Activated CD8-positive, alpha-beta memory T cell treated with anti-CD3 and anti-CD28 coated beads for 36 hours (primary cell): ENCODE results near the gene CHRNA3. TPM values are rescaled to one million over a fixed set of nuclear protein-coding genes. Genes with fewer than 3 reads are reported as not detected.
"Not testable (repeated sequence)": the region's sequence is repeated elsewhere in the genome, so short reads cannot be mapped to it uniquely, and the experiment has no call there.

Experiments
- CTCF ChIA-PET: fragments of 350-600 bp; sonication (Branson Sonifier 250); formaldehyde crosslinking; loops from one replicate; lab custom pipeline; 2021; ENCODE audit warnings: antibody characterized with exemption; lab: Charles Lee
- POLR2A ChIA-PET: fragments of 350-600 bp; sonication (Branson Sonifier 250); formaldehyde crosslinking; loops from one replicate; lab custom pipeline; 2021; ENCODE audit warnings: antibody characterized with exemption; lab: Charles Lee
- total RNA-seq, 2 experiments: library from RNA; stranded (reverse); gene quantifications; one replicate each; pipeline ENCODE4 v1.2.3, GENCODE V29; 2021

Gene CHRNA3
- total RNA-seq, 2 experiments from 2014 or later: not detected

DNA sequence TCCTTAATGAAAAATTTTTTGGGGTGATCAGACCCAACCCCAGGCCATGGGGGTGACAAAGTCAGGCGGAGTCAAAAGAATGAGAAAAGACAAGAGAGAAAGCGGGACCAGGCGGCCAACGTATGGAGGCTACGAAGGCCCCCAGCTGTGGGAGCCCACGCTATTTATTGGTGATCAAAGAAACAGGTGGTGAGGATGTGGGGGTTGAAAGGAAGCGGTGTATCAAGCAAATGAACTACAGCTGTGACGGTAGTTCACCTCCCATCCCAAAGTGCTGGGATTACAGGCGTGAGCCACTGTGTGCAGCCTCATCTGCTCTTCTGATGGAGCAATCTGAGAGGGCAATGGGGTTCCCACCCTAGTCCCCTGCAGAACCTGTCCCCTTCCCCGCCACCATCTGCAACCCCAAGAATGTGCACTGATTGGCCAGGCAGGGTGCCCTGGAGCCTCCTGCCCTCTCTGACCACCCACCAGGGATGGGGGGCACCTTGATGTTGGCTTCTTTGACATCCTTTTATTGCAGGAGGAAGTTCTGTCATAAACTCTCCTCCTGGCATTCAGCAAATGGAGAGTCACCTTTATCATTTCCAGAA, 1.1 kb upstream of the CHRNA3 start:
- ChIA-PET CTCF (interaction anchor here (1.0 kb wide), 1 partner anchor 88 kb away, joined by 3 read pairs; no protein-coding TSS in a partner anchor), POLR2A (no interaction called here)

DNA sequence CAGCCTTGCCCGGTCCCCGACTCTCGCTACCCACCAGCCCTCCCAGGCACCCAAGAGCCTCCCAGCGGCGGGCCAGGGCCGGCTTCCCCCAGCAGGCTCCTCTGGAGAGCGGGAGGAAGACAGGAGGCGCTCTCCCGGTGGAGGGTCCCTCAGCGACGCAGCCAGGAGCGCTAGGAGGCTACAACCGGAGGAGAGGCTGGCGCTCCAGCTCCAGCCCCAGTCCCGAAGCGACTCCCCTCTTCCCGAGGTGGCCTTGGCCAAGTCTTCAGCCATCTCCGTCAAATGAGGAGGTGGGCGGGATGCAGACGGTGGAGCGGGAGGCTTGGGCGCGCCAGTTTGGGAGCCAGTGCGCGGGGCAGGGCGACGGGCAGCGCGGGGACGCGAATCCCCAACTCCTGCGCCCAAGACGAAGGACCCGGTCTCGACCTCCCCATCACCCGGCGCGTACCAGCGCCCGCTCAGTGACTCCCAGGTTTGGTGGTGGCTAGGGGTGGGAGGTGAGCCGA, 722 bp downstream of the CHRNA3 start:
- POLR2A ChIA-PET: no interaction called here
- CTCF ChIA-PET: interaction anchor here (1.3 kb wide), 1 partner anchor 121 kb away, joined by 4 read pairs; no protein-coding TSS in a partner anchor

DNA sequence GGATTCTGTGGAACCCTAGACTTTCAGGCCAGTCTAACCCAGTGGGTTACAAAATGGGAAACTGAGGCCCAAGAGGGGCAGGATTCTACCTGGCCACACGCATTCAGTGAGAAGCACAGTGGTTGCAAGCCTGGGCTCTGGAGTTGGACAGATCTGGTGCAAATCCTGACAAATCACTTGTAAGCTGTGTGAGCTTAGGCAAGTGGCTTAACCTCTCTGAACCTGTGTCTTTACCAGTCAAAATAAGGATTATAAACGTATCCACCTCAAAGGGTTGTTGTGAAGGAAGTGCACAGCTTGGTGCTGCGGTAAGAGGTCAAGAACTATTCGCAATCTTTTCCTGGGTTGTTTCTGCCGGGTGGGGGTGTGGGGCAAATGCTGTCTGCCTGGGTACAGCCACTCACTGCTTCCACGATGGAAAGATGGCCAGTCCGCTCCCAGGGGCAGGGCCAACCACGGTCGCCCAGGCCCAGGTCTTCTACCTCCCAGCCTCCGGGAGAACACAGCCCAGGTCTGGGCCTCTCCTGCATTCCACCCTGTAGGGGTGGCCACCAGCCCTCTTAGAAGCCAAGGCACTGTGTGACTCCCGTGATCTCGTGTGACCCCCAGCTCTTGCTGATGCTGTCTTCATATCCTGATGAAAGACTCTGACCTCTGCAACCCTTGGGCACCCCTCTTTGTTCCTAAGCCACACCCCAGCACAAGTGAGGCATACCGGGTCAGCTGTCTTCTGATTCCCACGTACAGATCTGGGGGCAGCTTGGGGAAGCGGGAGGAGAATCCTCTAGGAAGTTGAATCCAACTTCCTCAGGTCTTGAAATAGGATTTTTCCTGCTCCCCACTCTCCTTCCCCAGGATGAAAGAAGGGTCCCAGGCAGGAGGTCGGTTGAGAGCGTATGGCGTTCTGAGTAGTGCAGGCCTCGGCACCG, 1.5 kb downstream of the CHRNA3 start:
- CTCF ChIA-PET: interaction anchor here (1.1 to 1.5 kb wide), 4 partner anchors 20 to 132 kb away, joined by 4 to 9 read pairs (median 6); no protein-coding TSS in a partner anchor
- POLR2A ChIA-PET: no interaction called here

DNA sequence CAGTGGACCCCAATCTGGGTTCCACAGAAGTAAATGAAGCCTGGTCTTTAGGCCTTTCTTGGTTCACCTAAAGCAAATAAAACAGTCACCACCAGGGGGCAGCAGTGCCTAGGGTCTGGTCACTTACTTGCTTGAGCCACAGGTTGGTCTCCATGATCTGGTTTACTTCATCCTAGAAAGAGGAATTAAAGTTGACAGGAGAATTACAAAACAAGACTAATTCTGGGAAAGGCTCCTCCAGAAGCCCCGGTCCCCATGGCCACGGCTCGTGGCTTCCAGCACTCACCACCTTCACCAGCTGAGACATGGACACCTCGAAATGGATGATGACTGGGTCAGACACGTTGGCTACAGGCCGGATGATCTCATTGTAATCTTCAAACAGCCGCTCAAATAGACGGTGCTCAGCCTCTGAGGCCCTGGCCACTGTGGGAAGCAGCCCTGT, 2.3 kb downstream of the CHRNA3 start:
- ChIA-PET CTCF (interaction anchor here (1.1 to 1.5 kb wide), 3 partner anchors 20 to 133 kb away, joined by 4 to 9 read pairs (median 8); no protein-coding TSS in a partner anchor), POLR2A (no interaction called here)

DNA sequence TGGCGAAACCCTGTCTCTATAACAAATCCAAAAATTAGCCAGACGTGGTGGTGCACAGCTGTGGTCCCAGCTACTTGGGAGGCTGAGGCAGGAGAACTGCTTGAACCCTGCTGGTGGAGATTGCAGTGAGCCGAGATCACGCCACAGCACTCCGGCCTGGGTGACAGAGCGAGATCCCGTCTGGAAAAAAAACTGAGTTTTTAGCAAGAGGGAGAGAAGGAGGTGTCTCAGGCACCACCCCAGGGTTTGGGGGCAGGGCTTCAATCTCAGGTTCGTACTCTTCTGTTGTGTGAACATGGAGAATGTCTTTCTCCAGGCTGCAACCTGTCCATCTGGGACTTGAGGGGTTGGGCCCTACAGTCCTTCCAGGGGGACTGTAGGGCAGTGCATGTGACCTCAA, 2.7 kb downstream of the CHRNA3 start:
- ChIA-PET POLR2A (no interaction called here), CTCF (interaction anchor here (1.5 kb wide), 2 partner anchors 21 to 92 kb away, joined by 8 to 9 read pairs; no protein-coding TSS in a partner anchor)

DNA sequence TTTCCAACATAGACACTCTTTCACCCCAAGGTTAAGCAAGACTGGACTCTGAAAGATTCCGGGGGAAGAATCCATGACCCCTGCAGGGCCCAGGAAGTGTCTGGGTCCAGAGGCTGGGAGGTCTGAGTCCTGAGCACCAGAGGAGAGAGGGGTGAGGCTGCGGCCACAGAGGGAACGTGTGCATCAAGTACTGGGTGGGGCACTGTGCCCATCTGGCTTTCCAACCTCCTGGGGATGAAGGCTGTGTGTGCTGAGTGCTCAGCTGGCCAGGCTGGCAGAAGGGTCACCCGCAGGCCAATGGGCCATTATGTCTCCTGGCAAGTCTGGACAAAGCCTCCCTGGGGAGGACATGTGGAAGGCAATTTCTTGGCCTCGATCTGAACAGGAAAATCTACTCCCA, 3.3 kb downstream of the CHRNA3 start:
- ChIA-PET CTCF (no interaction called here), POLR2A (no interaction called here)

DNA sequence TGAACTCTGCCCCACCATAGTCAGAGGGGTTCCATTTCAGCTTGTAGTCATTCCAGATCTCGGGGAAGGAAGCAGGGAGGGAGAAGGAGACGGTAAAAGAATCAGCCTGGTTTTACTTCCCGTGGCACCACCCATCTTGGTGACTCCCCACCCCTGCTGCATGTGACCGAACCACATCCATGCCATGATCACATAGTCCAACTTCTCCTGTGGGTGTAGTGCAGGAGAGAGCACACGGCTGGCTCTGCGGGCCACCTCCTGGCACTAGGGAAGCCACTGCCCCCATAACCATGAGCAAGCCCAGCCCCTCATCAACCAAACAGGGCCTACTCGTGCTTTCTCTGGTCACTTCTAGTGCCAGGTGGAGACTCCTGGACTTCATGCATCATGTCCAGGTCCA, 3.7 kb downstream of the CHRNA3 start:
- ChIA-PET POLR2A (no interaction called here), CTCF (no interaction called here)

DNA sequence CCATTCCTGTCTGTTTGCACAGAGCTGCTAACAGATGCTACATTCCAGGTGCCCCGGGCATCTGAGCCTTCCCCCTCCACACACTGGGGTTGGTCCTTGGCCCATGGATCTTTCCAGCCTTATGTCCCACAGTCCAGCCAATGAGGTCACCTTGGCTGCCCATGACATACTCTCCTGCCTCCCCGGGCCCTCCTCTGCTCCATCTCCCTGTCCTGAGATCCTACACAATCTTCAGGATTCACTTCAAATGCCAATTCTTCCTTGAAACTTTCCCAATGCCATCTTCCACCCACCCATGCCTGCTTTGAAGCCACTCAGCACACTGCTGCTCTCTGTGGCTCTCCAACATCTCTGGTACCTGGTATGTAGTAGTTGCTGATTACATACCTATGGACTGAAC, 4.3 kb downstream of the CHRNA3 start:
- ChIA-PET POLR2A (no interaction called here), CTCF (no interaction called here)

DNA sequence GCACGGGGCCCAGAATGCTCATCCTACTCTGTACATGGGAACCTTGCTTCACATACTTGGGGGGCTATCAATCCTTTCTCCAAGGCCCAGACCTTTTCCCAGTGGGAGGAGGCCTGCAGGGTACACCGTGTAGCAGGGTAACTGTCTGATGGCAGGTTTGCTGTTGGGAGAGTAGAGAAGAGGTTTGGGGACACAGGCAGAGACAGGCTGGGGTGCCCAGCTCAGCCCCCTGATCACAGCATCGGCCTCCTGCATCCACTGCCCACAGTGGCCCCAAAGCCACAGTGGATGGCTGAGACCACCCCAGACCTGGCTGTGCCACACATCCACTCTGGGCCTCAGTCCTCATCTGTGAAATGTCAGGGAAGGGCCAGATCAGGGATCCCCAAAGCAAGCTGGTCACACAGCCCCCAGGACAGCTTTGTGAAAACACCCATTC, 5.6 kb downstream of the CHRNA3 start:
- POLR2A ChIA-PET: no interaction called here
- CTCF ChIA-PET: no interaction called here

DNA sequence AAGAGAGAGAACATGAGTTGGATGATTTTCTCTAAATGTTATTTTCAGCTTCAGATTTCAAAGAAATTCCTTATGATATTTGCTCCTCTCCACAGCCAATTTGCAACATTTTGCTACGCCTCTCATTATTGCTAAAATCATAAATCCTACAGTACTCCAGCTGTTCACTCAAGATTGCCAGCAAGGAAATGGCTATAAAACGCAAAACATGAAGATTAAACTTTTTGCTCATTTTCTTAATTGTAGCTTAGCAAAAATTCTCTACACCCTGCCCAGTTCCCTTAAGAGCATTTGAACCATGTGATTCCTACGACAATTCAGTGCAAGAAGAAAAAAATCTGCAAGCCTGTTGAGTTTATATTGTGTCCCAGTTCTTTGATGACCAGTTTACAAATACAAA, 6.8 kb downstream of the CHRNA3 start:
- CTCF ChIA-PET: no interaction called here

DNA sequence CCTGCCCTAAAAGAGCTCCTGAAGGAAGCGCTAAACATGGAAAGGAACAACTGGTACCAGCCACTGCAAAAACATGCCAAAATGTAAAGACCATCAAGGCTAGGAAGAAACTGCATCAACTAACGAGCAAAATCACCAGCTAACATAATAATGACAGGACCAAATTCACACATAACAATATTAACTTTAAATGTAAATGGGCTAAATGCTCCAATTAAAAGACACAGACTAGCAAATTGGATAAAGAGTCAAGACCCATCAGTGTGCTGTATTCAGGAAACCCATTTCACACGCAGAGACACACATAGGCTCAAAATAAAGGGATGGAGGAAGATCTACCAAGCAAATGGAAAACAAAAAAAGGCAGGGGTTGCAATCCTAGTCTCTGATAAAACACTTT, 11.2 kb downstream of the CHRNA3 start:
- POLR2A ChIA-PET, CTCF ChIA-PET: not testable (repeated sequence)

More for the DNA sequence above, 6.8 kb downstream of the CHRNA3 start:
- POLR2A ChIA-PET: no interaction called here

DNA sequence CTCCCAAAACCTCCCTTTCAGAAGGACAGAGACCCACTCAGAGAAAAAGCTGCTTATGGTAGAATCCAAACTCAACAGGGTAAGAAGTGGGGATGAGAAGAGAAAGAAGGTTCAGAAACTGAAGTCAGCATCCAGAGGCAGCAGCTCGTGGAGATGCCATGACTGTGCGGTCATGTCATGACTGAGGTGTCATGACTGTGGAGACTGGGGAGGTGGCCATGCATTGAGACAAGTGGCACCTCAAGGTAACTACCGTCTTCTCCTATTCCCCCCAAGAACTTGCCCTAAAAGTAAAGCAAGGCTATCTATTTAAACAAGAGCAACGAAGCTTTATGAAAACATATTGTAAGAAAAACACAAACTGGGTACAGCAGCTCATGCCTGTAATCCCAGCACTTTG, 15.1 kb downstream of the CHRNA3 start:
- POLR2A ChIA-PET: no interaction called here
- CTCF ChIA-PET: no interaction called here

DNA sequence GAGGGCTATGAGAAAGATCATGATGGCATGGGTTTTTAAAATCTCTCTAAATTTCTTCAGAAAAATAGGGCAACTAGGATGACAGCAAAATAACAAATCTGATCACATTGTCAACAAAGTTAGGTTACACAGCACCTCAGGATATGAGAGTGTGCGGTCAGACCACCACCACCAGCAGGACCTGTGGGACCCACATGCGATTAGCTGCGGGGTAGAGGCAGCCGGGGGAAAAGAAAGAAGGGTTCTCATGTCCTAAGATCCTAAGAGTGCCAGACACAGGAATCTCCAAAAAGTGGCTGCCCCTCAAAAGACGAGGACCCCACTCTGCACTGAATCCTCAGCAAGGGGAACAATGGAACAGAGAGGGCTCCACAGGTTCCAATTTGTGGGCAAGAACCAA, 15.6 kb downstream of the CHRNA3 start:
- ChIA-PET CTCF (no interaction called here), POLR2A (interaction anchor here (0.5 kb wide), 1 partner anchor 31 kb away, joined by 3 read pairs; no protein-coding TSS in a partner anchor)

DNA sequence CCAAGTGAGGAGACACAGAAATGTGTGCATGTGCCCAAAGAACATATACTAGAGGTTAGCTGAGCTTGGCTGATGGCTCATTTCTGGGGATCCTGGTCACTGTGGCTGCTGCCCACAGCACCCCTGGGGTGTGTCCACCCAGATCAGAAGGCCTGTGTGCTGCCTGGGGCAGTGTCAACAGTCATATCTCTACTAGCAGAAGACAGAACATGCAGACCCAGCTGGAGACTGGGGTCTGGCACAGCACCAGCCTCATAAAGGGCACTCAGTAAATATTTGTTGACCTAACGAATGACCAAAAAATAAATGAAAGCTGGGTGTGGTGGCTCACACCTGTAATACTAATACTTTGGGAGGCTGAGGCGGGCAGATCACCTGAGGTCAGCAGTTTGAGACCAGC, 16.4 kb downstream of the CHRNA3 start:
- CTCF ChIA-PET: no interaction called here

DNA sequence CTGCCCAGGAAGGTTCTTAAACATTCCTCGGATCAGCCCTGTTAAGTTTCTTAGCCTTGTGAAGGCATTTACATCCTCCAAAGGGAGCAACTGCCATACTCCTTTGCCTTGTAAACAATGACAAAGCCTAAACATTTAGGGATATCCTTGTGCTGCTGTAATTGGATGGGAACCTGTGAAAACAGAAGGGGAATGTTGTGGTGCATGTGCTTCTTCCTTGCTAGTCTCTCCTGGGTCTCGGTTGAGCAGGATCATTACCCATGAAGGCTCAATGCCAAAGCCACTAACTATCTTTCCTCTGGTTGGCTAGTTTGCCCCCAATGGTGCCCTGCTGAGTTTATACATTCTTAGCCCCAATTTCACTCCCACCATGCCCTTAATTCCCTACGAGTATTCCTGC, 17.3 kb downstream of the CHRNA3 start:
- ChIA-PET POLR2A (no interaction called here), CTCF (no interaction called here)

More for the DNA sequence above, 16.4 kb downstream of the CHRNA3 start:
- POLR2A ChIA-PET: interaction anchor here (0.5 kb wide), 1 partner anchor 32 kb away, joined by 3 read pairs; no protein-coding TSS in a partner anchor

DNA sequence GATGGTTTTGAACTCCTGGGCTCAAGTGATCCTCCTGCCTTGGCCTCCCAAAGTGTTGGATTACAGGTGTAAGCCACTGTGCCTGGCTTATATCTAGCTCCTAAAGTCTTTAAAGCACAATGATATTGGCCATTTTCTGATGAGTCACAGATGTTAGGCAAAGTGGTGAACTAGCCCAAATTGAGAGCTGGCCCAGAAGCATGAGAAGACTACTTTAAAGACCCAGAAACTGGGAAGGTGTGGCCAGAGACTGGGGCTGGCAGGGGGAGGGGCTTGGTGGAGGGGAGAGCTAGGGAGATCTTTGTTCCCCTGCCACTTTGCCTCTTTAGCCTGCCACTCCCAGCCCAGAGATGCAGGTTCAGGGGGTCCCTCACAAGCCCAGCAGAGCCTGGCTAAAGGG, 21.6 kb downstream of the CHRNA3 start:
- ChIA-PET CTCF (no interaction called here), POLR2A (no interaction called here)

DNA sequence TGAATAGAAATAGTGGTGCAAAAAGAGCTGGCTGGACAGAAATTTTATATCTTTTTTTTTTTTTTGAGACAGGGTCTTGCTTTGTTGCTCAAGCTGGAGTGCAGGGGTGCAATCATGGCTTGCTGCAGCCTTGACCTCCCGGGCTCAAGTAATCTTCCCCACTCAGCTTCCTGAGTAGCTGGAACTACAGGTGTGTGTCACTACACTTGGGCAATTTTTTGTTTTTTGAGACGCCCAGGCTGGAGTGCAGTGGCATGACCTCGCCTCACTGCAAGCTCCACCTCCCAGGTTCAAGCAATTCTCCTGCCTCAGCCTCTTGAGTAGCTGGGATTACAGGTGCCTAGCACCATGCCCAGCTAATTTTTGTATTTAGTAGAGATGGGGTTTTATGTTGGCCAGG, 22.4 kb downstream of the CHRNA3 start:
- POLR2A ChIA-PET: no interaction called here
- CTCF ChIA-PET: no interaction called here

DNA sequence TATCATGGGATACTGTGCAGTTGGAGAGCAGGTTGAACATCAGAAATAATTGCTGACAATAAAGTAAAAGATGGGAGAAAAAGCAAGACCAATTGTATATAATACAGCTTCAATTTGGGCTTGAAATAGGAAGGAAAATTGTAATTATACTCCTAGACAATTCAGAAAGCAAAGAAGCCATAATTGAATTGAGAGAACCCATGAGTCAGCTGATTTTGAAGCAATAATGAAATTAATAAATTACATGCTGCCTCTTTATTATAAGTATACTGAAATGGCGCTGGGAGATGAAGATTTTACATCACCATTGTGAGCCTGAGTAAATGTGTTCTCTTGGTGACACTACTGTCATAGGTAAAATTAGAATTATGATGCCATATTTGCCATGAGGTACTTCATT, 23.2 kb downstream of the CHRNA3 start:
- ChIA-PET POLR2A (no interaction called here), CTCF (no interaction called here)

DNA sequence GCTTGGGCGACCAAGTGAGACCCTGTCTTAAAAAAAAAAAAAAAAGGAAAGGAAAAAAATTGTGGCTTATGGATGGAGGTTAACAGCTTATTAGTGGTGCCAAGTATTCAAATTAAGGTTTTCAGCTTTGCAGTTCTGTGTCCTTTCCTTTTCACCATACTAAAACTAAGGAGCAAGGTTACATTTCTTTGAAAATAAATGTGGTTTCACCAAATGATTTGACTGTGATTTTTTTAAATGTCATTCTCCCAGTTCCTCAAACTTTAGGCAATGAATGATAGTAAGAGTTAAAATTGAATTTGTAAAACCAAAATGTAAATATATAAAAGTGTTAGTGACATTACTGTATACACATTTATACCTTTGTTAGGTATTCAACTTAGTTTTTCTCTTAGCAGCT, 45.9 kb downstream of the CHRNA3 start:
- CTCF ChIA-PET: no interaction called here
- POLR2A ChIA-PET: interaction anchor here (0.7 kb wide), 1 partner anchor 261 kb away, joined by 6 read pairs; no protein-coding TSS in a partner anchor

DNA sequence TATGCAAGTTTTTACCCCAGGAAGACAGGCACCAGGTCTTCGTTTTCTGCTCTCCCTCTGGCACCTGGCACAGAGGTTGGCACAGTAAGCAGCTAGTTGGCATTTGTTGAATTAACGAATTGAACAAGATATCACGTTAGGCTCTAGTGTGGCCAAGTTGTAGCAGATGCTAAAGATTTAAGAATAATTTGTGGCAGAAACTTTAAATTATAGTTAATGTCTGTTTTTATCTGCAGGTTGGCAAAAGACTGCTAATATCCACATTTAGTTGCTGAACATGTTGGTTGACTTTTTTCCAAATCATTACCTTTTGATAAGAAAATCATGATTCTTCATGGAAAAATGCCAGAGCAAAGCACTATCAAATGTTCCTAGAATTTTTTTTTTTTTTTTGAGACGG, 47.4 kb downstream of the CHRNA3 start:
- CTCF ChIA-PET: no interaction called here

More for the DNA sequence above, 47.4 kb downstream of the CHRNA3 start:
- POLR2A ChIA-PET: no interaction called here
